WTC11 (cell line): ENCODE results near the gene TREML2. TPM values are rescaled to one million over a fixed set of nuclear protein-coding genes. Genes with fewer than 3 reads are reported as not detected.

Experiments
- CBFB ChIP-seq: sonication (generic); formaldehyde crosslinking; IDR thresholded peaks from 2 replicates; pipeline ENCODE4 v1.8.1; 2022; ENCODE audit warnings: mild to moderate bottlenecking, low read depth, missing genetic modification reagents
- ETV6 ChIP-seq: sonication (generic); formaldehyde crosslinking; IDR thresholded peaks from 2 replicates; pipeline ENCODE4 v1.8.1; 2022; ENCODE audit warnings: mild to moderate bottlenecking, missing genetic modification reagents
- FOXJ3 ChIP-seq: sonication (generic); formaldehyde crosslinking; IDR thresholded peaks from 2 replicates; pipeline ENCODE4 v1.9.0; 2021; ENCODE audit warnings: missing genetic modification reagents, mild to moderate bottlenecking, borderline replicate concordance
- FOXK1 ChIP-seq: sonication (generic); formaldehyde crosslinking; IDR thresholded peaks from 2 replicates; pipeline ENCODE4 v1.8.0; 2022; ENCODE audit warnings: mild to moderate bottlenecking, moderate library complexity, missing genetic modification reagents
- HMGA2 ChIP-seq: fragments of 250-450 bp; sonication (Bioruptor Pico); IDR thresholded peaks from 2 replicates; pipeline ENCODE4 v1.4.0; 2021; ENCODE audit warnings: mild to moderate bottlenecking, moderate library complexity
- IRF2 ChIP-seq: sonication (generic); formaldehyde crosslinking; IDR thresholded peaks from 2 replicates; pipeline ENCODE4 v1.8.0; 2022; ENCODE audit warnings: low read depth, missing genetic modification reagents, borderline replicate concordance
- KAT7 ChIP-seq: sonication (generic); formaldehyde crosslinking; IDR thresholded peaks from 2 replicates; pipeline ENCODE4 v1.8.1; 2023; ENCODE audit warnings: missing genetic modification reagents, mild to moderate bottlenecking, borderline replicate concordance
- MYBL2 ChIP-seq: sonication (generic); formaldehyde crosslinking; IDR thresholded peaks from 2 replicates; pipeline ENCODE4 v1.8.1; 2023; ENCODE audit warnings: mild to moderate bottlenecking, moderate library complexity, missing genetic modification reagents
- NFATC4 ChIP-seq: fragments of 250-450 bp; sonication (Bioruptor Pico); IDR thresholded peaks from 2 replicates; pipeline ENCODE4 v1.9.0; 2021; ENCODE audit warnings: mild to moderate bottlenecking
- PRRX2 ChIP-seq: fragments of 250-450 bp; sonication (Bioruptor Pico); IDR thresholded peaks from 2 replicates; pipeline ENCODE4 v1.8.0; 2021; ENCODE audit warnings: mild to moderate bottlenecking
- SOX15 ChIP-seq: fragments of 250-450 bp; sonication (Bioruptor Pico); IDR thresholded peaks from 2 replicates; pipeline ENCODE4 v1.9.0; 2021; ENCODE audit warnings: mild to moderate bottlenecking
- TEAD4 ChIP-seq: sonication (generic); formaldehyde crosslinking; IDR thresholded peaks from 2 replicates; pipeline ENCODE4 v1.8.0; 2022; ENCODE audit warnings: mild to moderate bottlenecking, missing genetic modification reagents
- TP53 ChIP-seq: sonication (generic); formaldehyde crosslinking; IDR thresholded peaks from 2 replicates; pipeline ENCODE4 v1.8.1; 2023; ENCODE audit warnings: mild to moderate bottlenecking, missing genetic modification reagents
- ZNF121 ChIP-seq: sonication (generic); formaldehyde crosslinking; IDR thresholded peaks from 2 replicates; pipeline ENCODE4 v1.8.0; 2023; ENCODE audit warnings: missing genetic modification reagents
- ZNF317 ChIP-seq: sonication (generic); formaldehyde crosslinking; IDR thresholded peaks from 2 replicates; pipeline ENCODE4 v1.8.1; 2023; ENCODE audit warnings: low read depth, mild to moderate bottlenecking, moderate library complexity, missing genetic modification reagents, borderline replicate concordance
- total RNA-seq: library from RNA; stranded (reverse); gene quantifications from 3 replicates; pipeline ENCODE4 v1.2.3, GENCODE V29; 2021
- TF ChIP-seq, protein P1 (sequence below): sonication (generic); formaldehyde crosslinking; IDR thresholded peaks from 2 replicates; pipeline ENCODE4 v1.8.1; 2023; ENCODE audit warnings: mild to moderate bottlenecking, missing genetic modification reagents, borderline replicate concordance
- TF ChIP-seq, protein P2 (sequence below): fragments of 250-450 bp; sonication (Bioruptor Pico); IDR thresholded peaks from 2 replicates; pipeline ENCODE4 v1.8.0; 2021; ENCODE audit warnings: mild to moderate bottlenecking
- TF ChIP-seq, protein P3 (sequence below): sonication (generic); formaldehyde crosslinking; conservative IDR thresholded peaks from 2 replicates; pipeline ENCODE4 v1.8.1; 2023; ENCODE audit warnings: mild to moderate bottlenecking, low read depth, missing genetic modification reagents, moderate library complexity
- TF ChIP-seq, protein P4 (sequence below): sonication (generic); formaldehyde crosslinking; IDR thresholded peaks from 2 replicates; pipeline ENCODE4 v1.8.0; 2023; ENCODE audit warnings: mild to moderate bottlenecking, missing genetic modification reagents
- TF ChIP-seq, protein P5 (sequence below): sonication (generic); formaldehyde crosslinking; IDR thresholded peaks from 2 replicates; pipeline ENCODE4 v1.8.0; 2023; ENCODE audit warnings: missing genetic modification reagents
- TF ChIP-seq, protein P6 (sequence below): sonication (generic); formaldehyde crosslinking; conservative IDR thresholded peaks from 2 replicates; pipeline ENCODE4 v1.8.1; 2022; ENCODE audit warnings: mild to moderate bottlenecking, missing genetic modification reagents
- TF ChIP-seq, protein P7 (sequence below): sonication (generic); formaldehyde crosslinking; IDR thresholded peaks from 2 replicates; pipeline ENCODE4 v1.8.1; 2022; ENCODE audit warnings: missing genetic modification reagents, borderline replicate concordance

Gene TREML2
- total RNA-seq, 1 experiment from 2014 or later: 0.15 TPM

DNA sequence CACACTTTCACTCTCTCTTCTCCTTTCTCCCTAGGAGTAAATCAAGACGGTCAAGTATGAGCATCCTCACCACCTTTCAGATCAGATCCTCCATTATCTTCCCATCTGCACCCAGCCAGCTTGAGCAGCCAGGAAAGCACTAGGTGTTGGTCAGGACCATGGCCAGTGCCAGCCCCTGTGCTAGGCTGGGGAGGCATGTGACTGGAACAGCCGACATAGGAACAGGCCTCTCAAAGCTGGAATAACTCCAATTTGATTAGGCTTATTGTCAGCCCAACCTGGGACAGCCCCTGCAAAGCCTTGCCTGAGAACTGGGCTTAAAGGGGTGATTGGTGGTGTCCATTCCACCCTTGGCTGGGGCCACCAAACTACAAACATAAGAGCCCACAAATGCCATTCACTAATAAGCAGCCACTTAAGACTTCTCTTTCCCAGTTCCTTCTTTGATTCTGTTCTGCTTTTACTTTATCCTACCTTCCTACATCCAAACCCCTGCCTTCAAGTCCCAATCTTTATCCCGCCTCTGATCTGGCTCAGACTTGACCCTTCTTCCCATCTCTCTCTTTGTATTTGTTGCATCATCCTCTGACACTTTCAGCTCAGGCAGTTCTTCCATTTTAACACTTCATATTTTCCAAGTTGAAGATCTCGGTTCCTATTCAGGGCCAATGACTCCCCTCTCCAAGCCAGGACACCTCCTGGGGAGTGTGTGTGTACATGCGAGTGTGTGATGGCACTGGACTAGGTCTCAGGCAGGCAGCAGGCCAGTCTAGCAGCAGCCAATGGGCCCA is 33.6 kb downstream of the TREML2 start (continued):
- TF ChIP-seq, protein P1, sequence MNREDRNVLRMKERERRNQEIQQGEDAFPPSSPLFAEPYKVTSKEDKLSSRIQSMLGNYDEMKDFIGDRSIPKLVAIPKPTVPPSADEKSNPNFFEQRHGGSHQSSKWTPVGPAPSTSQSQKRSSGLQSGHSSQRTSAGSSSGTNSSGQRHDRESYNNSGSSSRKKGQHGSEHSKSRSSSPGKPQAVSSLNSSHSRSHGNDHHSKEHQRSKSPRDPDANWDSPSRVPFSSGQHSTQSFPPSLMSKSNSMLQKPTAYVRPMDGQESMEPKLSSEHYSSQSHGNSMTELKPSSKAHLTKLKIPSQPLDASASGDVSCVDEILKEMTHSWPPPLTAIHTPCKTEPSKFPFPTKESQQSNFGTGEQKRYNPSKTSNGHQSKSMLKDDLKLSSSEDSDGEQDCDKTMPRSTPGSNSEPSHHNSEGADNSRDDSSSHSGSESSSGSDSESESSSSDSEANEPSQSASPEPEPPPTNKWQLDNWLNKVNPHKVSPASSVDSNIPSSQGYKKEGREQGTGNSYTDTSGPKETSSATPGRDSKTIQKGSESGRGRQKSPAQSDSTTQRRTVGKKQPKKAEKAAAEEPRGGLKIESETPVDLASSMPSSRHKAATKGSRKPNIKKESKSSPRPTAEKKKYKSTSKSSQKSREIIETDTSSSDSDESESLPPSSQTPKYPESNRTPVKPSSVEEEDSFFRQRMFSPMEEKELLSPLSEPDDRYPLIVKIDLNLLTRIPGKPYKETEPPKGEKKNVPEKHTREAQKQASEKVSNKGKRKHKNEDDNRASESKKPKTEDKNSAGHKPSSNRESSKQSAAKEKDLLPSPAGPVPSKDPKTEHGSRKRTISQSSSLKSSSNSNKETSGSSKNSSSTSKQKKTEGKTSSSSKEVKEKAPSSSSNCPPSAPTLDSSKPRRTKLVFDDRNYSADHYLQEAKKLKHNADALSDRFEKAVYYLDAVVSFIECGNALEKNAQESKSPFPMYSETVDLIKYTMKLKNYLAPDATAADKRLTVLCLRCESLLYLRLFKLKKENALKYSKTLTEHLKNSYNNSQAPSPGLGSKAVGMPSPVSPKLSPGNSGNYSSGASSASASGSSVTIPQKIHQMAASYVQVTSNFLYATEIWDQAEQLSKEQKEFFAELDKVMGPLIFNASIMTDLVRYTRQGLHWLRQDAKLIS: no peak
- TF ChIP-seq, protein P2, sequence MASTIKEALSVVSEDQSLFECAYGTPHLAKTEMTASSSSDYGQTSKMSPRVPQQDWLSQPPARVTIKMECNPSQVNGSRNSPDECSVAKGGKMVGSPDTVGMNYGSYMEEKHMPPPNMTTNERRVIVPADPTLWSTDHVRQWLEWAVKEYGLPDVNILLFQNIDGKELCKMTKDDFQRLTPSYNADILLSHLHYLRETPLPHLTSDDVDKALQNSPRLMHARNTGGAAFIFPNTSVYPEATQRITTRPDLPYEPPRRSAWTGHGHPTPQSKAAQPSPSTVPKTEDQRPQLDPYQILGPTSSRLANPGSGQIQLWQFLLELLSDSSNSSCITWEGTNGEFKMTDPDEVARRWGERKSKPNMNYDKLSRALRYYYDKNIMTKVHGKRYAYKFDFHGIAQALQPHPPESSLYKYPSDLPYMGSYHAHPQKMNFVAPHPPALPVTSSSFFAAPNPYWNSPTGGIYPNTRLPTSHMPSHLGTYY: no peak
- TF ChIP-seq, protein P3, sequence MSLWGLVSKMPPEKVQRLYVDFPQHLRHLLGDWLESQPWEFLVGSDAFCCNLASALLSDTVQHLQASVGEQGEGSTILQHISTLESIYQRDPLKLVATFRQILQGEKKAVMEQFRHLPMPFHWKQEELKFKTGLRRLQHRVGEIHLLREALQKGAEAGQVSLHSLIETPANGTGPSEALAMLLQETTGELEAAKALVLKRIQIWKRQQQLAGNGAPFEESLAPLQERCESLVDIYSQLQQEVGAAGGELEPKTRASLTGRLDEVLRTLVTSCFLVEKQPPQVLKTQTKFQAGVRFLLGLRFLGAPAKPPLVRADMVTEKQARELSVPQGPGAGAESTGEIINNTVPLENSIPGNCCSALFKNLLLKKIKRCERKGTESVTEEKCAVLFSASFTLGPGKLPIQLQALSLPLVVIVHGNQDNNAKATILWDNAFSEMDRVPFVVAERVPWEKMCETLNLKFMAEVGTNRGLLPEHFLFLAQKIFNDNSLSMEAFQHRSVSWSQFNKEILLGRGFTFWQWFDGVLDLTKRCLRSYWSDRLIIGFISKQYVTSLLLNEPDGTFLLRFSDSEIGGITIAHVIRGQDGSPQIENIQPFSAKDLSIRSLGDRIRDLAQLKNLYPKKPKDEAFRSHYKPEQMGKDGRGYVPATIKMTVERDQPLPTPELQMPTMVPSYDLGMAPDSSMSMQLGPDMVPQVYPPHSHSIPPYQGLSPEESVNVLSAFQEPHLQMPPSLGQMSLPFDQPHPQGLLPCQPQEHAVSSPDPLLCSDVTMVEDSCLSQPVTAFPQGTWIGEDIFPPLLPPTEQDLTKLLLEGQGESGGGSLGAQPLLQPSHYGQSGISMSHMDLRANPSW (CRISPR knock-in tag): no peak
- TF ChIP-seq NFATC4 (CRISPR knock-in tag): no peak
- TF ChIP-seq, protein P4, sequence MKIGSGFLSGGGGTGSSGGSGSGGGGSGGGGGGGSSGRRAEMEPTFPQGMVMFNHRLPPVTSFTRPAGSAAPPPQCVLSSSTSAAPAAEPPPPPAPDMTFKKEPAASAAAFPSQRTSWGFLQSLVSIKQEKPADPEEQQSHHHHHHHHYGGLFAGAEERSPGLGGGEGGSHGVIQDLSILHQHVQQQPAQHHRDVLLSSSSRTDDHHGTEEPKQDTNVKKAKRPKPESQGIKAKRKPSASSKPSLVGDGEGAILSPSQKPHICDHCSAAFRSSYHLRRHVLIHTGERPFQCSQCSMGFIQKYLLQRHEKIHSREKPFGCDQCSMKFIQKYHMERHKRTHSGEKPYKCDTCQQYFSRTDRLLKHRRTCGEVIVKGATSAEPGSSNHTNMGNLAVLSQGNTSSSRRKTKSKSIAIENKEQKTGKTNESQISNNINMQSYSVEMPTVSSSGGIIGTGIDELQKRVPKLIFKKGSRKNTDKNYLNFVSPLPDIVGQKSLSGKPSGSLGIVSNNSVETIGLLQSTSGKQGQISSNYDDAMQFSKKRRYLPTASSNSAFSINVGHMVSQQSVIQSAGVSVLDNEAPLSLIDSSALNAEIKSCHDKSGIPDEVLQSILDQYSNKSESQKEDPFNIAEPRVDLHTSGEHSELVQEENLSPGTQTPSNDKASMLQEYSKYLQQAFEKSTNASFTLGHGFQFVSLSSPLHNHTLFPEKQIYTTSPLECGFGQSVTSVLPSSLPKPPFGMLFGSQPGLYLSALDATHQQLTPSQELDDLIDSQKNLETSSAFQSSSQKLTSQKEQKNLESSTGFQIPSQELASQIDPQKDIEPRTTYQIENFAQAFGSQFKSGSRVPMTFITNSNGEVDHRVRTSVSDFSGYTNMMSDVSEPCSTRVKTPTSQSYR: no peak
- TF ChIP-seq CBFB: no peak
- peak; percentile 57; the same call in 1 of the 2 replicates for TF ChIP-seq TP53
- no peak for TF ChIP-seq ZNF121 (CRISPR knock-in tag)
- TF ChIP-seq ETV6: 0 out of 2 replicates have a peak, but pooled peaks have one; percentile 46
- TF ChIP-seq MYBL2 (CRISPR knock-in tag): no peak
- TF ChIP-seq PRRX2 (CRISPR knock-in tag): no peak
- TF ChIP-seq, protein P5, sequence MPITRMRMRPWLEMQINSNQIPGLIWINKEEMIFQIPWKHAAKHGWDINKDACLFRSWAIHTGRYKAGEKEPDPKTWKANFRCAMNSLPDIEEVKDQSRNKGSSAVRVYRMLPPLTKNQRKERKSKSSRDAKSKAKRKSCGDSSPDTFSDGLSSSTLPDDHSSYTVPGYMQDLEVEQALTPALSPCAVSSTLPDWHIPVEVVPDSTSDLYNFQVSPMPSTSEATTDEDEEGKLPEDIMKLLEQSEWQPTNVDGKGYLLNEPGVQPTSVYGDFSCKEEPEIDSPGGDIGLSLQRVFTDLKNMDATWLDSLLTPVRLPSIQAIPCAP (CRISPR knock-in tag): no peak
- TF ChIP-seq, protein P6, sequence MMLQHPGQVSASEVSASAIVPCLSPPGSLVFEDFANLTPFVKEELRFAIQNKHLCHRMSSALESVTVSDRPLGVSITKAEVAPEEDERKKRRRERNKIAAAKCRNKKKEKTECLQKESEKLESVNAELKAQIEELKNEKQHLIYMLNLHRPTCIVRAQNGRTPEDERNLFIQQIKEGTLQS (CRISPR knock-in tag): no peak
- peak; percentile 81 for TF ChIP-seq ZNF317 (CRISPR knock-in tag)
- no peak for TF ChIP-seq IRF2
- no peak for TF ChIP-seq FOXK1 (CRISPR knock-in tag)
- TF ChIP-seq FOXJ3 (CRISPR knock-in tag): no peak
- no peak for TF ChIP-seq SOX15 (CRISPR knock-in tag)
- TF ChIP-seq KAT7 (CRISPR knock-in tag): no peak
- no peak for TF ChIP-seq HMGA2 (CRISPR knock-in tag)
- TF ChIP-seq TEAD4 (CRISPR knock-in tag): no peak
- TF ChIP-seq, protein P7, sequence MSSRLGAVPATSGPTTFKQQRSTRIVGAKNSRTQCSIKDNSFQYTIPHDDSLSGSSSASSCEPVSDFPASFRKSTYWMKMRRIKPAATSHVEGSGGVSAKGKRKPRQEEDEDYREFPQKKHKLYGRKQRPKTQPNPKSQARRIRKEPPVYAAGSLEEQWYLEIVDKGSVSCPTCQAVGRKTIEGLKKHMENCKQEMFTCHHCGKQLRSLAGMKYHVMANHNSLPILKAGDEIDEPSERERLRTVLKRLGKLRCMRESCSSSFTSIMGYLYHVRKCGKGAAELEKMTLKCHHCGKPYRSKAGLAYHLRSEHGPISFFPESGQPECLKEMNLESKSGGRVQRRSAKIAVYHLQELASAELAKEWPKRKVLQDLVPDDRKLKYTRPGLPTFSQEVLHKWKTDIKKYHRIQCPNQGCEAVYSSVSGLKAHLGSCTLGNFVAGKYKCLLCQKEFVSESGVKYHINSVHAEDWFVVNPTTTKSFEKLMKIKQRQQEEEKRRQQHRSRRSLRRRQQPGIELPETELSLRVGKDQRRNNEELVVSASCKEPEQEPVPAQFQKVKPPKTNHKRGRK (CRISPR knock-in tag): no peak
- TF ChIP-seq, all 79 proteins: peak for 13
